Osteocyte (in vitro differentiated cells): ENCODE results near the gene ECHDC1. TPM values are rescaled to one million over a fixed set of nuclear protein-coding genes. Genes with fewer than 3 reads are reported as not detected.

Experiments
- DNase-seq: peaks from one replicate; pipeline ENCODE4 v3.0.0; 2021; ENCODE audit warnings: mixed read lengths; ENCODE audit not compliant: unreplicated experiment; ENCODE audit errors: extremely low spot score
- H3K27ac Mint-ChIP-seq: one replicate; pipeline ENCODE4 v1.8.0; 2021; ENCODE audit warnings: mild to moderate bottlenecking, mixed read lengths; ENCODE audit not compliant: unreplicated experiment
- H3K27me3 Mint-ChIP-seq: one replicate; pipeline ENCODE4 v1.8.0; 2021; ENCODE audit warnings: mixed read lengths; ENCODE audit not compliant: unreplicated experiment
- H3K36me3 Mint-ChIP-seq: one replicate; pipeline ENCODE4 v1.8.0; 2021; ENCODE audit warnings: mixed read lengths; ENCODE audit not compliant: unreplicated experiment
- H3K4me1 Mint-ChIP-seq: one replicate; pipeline ENCODE4 v1.8.0; 2021; ENCODE audit warnings: mixed read lengths; ENCODE audit not compliant: unreplicated experiment
- H3K4me3 Mint-ChIP-seq: one replicate; pipeline ENCODE4 v1.8.0; 2021; ENCODE audit warnings: mild to moderate bottlenecking, moderate library complexity, mixed read lengths; ENCODE audit not compliant: unreplicated experiment
- H3K9me3 Mint-ChIP-seq: one replicate; pipeline ENCODE4 v1.8.0; 2021; ENCODE audit warnings: mixed read lengths; ENCODE audit not compliant: unreplicated experiment
- total RNA-seq: library from RNA; stranded (reverse); gene quantifications from 2 replicates; pipeline ENCODE4 v1.2.1, GENCODE V29; 2021
- TF ChIP-seq, protein P1 (sequence below): fragments of 200-600 bp; sonication (generic); IDR thresholded peaks from 2 replicates; pipeline ENCODE4 v1.5.0; 2021; ENCODE audit warnings: antibody characterized with exemption, mild to moderate bottlenecking, moderate library complexity

The ECHDC1 gene
- total RNA-seq, 1 donor from 2014 or later: 47.2 TPM

DNA sequence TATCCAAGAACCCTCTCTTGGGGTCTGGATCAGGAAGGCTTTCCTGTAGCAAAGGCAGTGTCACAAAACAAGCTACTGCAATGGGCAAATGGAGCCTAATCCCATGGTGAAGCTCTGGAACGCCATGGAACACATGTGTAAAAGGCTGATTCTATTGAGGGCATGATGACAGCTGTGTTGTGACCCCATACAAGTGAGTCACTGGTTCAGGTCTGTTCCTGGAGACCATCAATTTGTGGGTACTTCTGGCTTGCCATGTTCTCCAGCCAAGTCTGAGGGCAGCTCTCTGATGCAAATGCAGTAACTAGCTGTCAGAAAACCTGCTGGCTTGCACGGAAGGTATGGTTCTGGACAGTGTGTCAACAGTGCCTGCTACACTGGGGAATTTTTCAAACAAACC is 33.3 kb upstream of the ECHDC1 start:
- Mint-ChIP-seq H3K4me3 (no peak overlapping the region), H3K27ac (no peak overlapping the region), H3K36me3 (peaks cover 11% of the 10 kb centered on the region), H3K27me3 (no peaks in the 10 kb centered on the region), H3K4me1 (no peaks in the 10 kb centered on the region), H3K9me3 (peaks cover 9% of the 10 kb centered on the region)
- no peak for DNase-seq
- TF ChIP-seq, protein P1, sequence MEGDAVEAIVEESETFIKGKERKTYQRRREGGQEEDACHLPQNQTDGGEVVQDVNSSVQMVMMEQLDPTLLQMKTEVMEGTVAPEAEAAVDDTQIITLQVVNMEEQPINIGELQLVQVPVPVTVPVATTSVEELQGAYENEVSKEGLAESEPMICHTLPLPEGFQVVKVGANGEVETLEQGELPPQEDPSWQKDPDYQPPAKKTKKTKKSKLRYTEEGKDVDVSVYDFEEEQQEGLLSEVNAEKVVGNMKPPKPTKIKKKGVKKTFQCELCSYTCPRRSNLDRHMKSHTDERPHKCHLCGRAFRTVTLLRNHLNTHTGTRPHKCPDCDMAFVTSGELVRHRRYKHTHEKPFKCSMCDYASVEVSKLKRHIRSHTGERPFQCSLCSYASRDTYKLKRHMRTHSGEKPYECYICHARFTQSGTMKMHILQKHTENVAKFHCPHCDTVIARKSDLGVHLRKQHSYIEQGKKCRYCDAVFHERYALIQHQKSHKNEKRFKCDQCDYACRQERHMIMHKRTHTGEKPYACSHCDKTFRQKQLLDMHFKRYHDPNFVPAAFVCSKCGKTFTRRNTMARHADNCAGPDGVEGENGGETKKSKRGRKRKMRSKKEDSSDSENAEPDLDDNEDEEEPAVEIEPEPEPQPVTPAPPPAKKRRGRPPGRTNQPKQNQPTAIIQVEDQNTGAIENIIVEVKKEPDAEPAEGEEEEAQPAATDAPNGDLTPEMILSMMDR: no peak

DNA sequence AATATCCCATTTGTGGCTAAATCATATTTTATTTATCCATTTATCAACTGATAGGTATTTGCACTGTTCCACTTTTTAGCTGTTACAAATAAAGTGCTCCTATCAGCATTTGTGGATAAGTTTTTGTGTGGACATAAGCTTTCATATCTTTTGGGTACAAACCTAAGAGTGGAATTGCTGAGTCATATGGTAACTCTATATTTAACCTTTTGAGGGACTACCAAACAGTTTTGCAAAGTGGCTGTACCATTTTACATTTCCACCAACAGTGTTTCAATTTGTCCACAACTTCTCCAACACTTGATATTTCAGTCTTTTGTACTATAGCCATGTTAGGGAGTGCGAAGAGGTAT is 23.6 kb upstream of the ECHDC1 start:
- TF ChIP-seq, protein P1: no peak
- Mint-ChIP-seq H3K4me1 (peaks cover 13% of the 10 kb centered on the region), H3K27me3 (no peaks in the 10 kb centered on the region), H3K9me3 (peaks cover 35% of the 10 kb centered on the region), H3K4me3 (no peak overlapping the region), H3K36me3 (peaks cover 9% of the 10 kb centered on the region), H3K27ac (peak overlapping the region; percentile 94)
- DNase-seq: no peak

DNA sequence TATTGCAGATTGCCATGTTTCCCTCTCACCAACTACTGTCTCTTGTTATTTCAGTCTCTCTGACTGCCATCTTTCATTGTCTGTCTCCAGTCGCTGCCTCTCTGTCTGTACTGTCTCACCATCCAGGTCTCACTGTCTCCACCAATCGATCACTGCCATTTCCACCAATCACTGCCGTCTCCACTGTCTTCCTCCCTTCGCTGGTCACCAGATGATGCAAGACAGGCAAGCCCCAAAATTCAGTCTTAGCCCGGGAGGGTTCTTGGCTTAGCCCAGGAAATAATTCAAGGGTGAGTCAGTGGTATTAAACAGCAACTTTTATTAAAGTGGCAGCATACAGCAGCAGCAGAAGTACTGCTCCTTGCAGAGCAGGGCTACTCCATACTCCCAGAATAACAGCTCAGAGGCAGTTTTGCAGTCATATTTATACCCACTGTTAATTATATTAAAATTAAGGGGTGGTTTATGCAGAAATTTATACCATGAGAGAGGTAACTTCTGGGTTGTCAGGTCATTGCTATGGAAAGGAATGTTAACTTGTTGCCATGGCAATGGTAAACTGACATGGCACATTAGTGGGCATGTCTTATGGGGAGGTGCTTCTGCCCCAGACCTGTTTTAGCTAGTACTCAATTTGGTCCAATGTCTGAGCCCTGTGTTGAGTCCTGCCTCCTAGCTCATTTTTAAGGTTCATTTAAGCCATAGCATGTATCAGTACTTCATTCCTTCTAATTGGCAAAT is 23.0 kb upstream of the ECHDC1 start:
- Mint-ChIP-seq H3K9me3 (peaks cover 29% of the 10 kb centered on the region), H3K4me3 (peak overlapping the region; percentile 27), H3K27ac (peak overlapping the region; percentile 94), H3K36me3 (peaks cover 8% of the 10 kb centered on the region), H3K4me1 (peaks cover 13% of the 10 kb centered on the region), H3K27me3 (no peaks in the 10 kb centered on the region)
- DNase-seq: no peak
- TF ChIP-seq, protein P1: no peak

DNA sequence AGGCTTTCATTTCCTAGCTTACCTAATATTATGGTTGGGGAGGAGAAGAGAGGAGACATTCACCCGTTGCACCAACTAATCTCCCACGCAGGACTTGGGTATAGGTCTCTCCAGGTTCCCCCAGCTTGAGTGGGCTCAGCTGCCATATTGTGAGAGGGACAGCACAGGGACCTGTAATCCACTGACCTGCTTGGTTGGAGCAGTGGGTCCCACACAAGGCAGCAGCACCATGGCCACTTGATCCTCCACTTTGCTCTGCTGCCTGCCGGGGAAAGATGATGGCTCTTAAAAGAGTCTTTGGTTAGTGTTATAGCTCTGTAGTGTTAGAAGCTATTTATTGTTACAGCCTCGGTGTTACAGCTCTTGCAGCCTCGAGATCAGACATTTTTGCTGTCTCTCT is 22.5 kb upstream of the ECHDC1 start:
- no peak for DNase-seq
- Mint-ChIP-seq H3K27me3 (no peaks in the 10 kb centered on the region), H3K36me3 (peaks cover 8% of the 10 kb centered on the region), H3K27ac (peak overlapping the region; percentile 94), H3K4me1 (peaks cover 13% of the 10 kb centered on the region), H3K9me3 (peaks cover 27% of the 10 kb centered on the region), H3K4me3 (peak overlapping the region; percentile 27)
- TF ChIP-seq, protein P1: no peak

DNA sequence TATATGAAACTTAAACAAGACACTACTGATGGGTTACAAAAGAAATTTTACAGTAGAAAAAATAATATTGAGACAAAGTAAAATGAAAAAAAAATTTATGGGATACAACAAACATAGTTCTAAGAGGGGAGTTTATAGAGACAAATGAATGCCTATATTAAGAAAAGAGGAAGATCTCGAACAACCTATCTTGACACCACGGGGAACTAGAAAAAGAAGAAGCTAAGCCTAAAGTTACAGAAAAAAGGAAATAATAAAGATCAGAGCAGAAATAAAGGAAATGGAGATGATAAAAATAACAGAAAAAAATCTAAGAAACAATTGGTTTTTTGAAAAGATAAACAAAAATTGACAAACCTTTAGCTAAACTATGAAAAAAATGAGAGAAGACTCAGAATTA is 9.1 kb upstream of the ECHDC1 start:
- Mint-ChIP-seq H3K4me1 (no peaks in the 10 kb centered on the region), H3K27ac (no peak overlapping the region), H3K27me3 (no peaks in the 10 kb centered on the region), H3K4me3 (no peak overlapping the region), H3K36me3 (peaks cover 14% of the 10 kb centered on the region), H3K9me3 (peaks cover 26% of the 10 kb centered on the region)
- TF ChIP-seq, protein P1: no peak
- no peak for DNase-seq
